Caki2 (cell line): Measurements from ENCODE around the gene USP21. TPM values are rescaled to one million over a fixed set of nuclear protein-coding genes. Genes with fewer than 3 reads are reported as not detected.

Experiments
- DNase-seq: peaks from one replicate; pipeline ENCODE4 v3.0.0-alpha.2; 2015; ENCODE audit warnings: low read depth
- in situ Hi-C: cut with HindIII; loops from 2 replicates; pipeline ENCODE4 v1.10.0; 2016; ENCODE audit warnings: low sequenced_read_pairs, low pct_unique_long_range_greater_than_20kb, mixed read lengths
- total RNA-seq: library from RNA; depleted of rRNA; stranded (reverse); fragments of >200 nt; shearing (Covaris generic); gene quantifications from 2 replicates; pipeline ENCODE4 v1.2.3, GENCODE V29; 2014; ENCODE audit warnings: low replicate concordance; rRNA removed

The USP21 gene
- total RNA-seq, 1 experiment from 2014 or later: 3.3 TPM

- in situ Hi-C loops: loop anchor here (25.0 kb wide), 1 partner anchor 187 kb away; no protein-coding TSS in a partner anchor
- no peak for DNase-seq
Measured at GRCh38 chr1:161200421-161200991, 41.2 kb downstream of the USP21 start.

- in situ Hi-C loops: loop anchor here (25.0 kb wide), 1 partner anchor 186 kb away; no protein-coding TSS in a partner anchor
- DNase-seq: no peak
Measured at GRCh38 chr1:161200992-161201835, 41.9 kb downstream of the USP21 start.

GRCh38 chr1:161201836-161202712 lies 42.8 kb downstream of the USP21 start, which contains the start of gene NDUFS2:
TSS of gene NDUFS2 (plus strand) at chr1:161202367. CDS start at chr1:161202386, 19 bp downstream.
- DNase-seq: peak; percentile 95
- in situ Hi-C loops: loop anchor here (25.0 kb wide), 1 partner anchor 185 kb away; no protein-coding TSS in a partner anchor

- DNase-seq: no peak
- in situ Hi-C loops: loop anchor here (25.0 kb wide), 1 partner anchor 181 kb away; no protein-coding TSS in a partner anchor
Measured at GRCh38 chr1:161206411-161207140, 47.3 kb downstream of the USP21 start.

GRCh38 chr1:161207173-161207572 lies 47.9 kb downstream of the USP21 start:
- in situ Hi-C loops: loop anchor here (25.0 kb wide), 1 partner anchor 180 kb away; no protein-coding TSS in a partner anchor
- no peak for DNase-seq

- in situ Hi-C loops: loop anchor here (25.0 kb wide), 1 partner anchor 177 kb away; no protein-coding TSS in a partner anchor
- peak; percentile 54 for DNase-seq
Measured at GRCh38 chr1:161209790-161210409, 50.6 kb downstream of the USP21 start.

GRCh38 chr1:161214369-161214768 lies 55.1 kb downstream of the USP21 start:
- in situ Hi-C loops: loop anchor here (25.0 kb wide), 1 partner anchor 173 kb away; no protein-coding TSS in a partner anchor
- DNase-seq: no peak

GRCh38 chr1:161215076-161215475 lies 55.8 kb downstream of the USP21 start, which contains the start of gene FCER1G:
TSS of gene FCER1G (plus strand) at chr1:161215295. CDS start at chr1:161215322, 27 bp downstream.
- in situ Hi-C loops: loop anchor here (25.0 kb wide), 1 partner anchor 172 kb away; no protein-coding TSS in a partner anchor
- DNase-seq: no peak

Other genes with a start within 250 kb of the USP21 start
- gene ITLN2, start 204.7 kb upstream of the USP21 start, total RNA-seq: not detected in 2 replicates
- 17.4 and 41.5 TPM in 2 replicates for gene F11R, start 138.3 kb upstream of the USP21 start, total RNA-seq
- gene TSTD1, start 120.5 kb upstream of the USP21 start, total RNA-seq: 53.5 and 67.6 TPM in 2 replicates
- 55.3 and 65.1 TPM in 2 replicates for gene USF1, start 113.5 kb upstream of the USP21 start, total RNA-seq
- gene ARHGAP30, start 89.6 kb upstream of the USP21 start, total RNA-seq: not detected in 2 replicates
- gene NECTIN4, start 69.9 kb upstream of the USP21 start, total RNA-seq: 0.29 and 0.88 TPM in 2 replicates
- gene KLHDC9, start 61.1 kb upstream of the USP21 start, total RNA-seq: 3.7 and 23.8 TPM in 2 replicates
- 23.4 and 34.3 TPM in 2 replicates for gene PFDN2, start 41.5 kb upstream of the USP21 start, total RNA-seq
- 32.0 and 38.2 TPM in 2 replicates for gene NIT1, start 41.4 kb upstream of the USP21 start, total RNA-seq
- gene DEDD, start 26.8 kb upstream of the USP21 start, total RNA-seq: 17.4 and 39.5 TPM in 2 replicates
- 189 and 204 TPM in 2 replicates for gene UFC1, start 5.5 kb upstream of the USP21 start, total RNA-seq
- 35.7 and 37.8 TPM in 2 replicates for gene PPOX, start 6.9 kb downstream of the USP21 start, total RNA-seq
- 24.0 and 29.0 TPM in 2 replicates for gene B4GALT3, start 18.0 kb downstream of the USP21 start, total RNA-seq
- gene ADAMTS4, start 39.6 kb downstream of the USP21 start, total RNA-seq: not detected in 2 replicates
- 108 and 118 TPM in 2 replicates for gene NDUFS2, start 42.9 kb downstream of the USP21 start, total RNA-seq
- gene FCER1G, start 55.8 kb downstream of the USP21 start, total RNA-seq: not detected in 2 replicates
- not detected in 2 replicates for gene APOA2, start 64.1 kb downstream of the USP21 start, total RNA-seq
- 7.2 and 9.2 TPM in 2 replicates for gene TOMM40L, start 66.6 kb downstream of the USP21 start, total RNA-seq
- gene NR1I3, start 78.7 kb downstream of the USP21 start, total RNA-seq: not detected in 2 replicates
- gene PCP4L1, start 99.2 kb downstream of the USP21 start, total RNA-seq: not detected in 2 replicates
- gene MPZ, start 150.5 kb downstream of the USP21 start, total RNA-seq: 0.74 TPM in 1 of 2 replicates, not detected in the other
- 342 and 387 TPM in 2 replicates for gene SDHC, start 154.9 kb downstream of the USP21 start, total RNA-seq
- not detected in 2 replicates for gene CFAP126, start 208.4 kb downstream of the USP21 start, total RNA-seq